ENCODE measurements around the gene PRKAG3. TPM values are rescaled to one million over a fixed set of nuclear protein-coding genes. Genes with fewer than 3 reads are reported as not detected.

Gene PRKAG3
- total RNA-seq, 1 experiment from 2014 or later = not detected

- CTCF ChIA-PET = interaction anchor here (0.5 to 2.6 kb wide), 4 partner anchors 13 to 135 kb away, joined by 4 to 22 read pairs (median 4); no protein-coding TSS in a partner anchor
- H3K27me3 Mint-ChIP-seq (ENCODE audit: insufficient read depth, unreplicated experiment) = peaks cover 2% of the 10 kb centered on the region
- H3K27ac Mint-ChIP-seq (ENCODE audit: unreplicated experiment) = peak overlapping the region; percentile 25
Observed at GRCh38 chr2:218879776-218880101, 48.1 kb upstream of the PRKAG3 start.

GRCh38 chr2:218878926-218879761 lies 47.5 kb upstream of the PRKAG3 start:
- POLR2A ChIA-PET = interaction anchor here (1.3 kb wide), 1 partner anchor 16 kb away, joined by 5 read pairs; no protein-coding TSS in a partner anchor
- DNase-seq = peak in 1 of 2 experiments; percentile 40
- H3K4me1 Mint-ChIP-seq (ENCODE audit: low read depth, unreplicated experiment) = no peaks in the 10 kb centered on the region
- H3K27me3 ChIP-seq (replicated peaks; ENCODE audit: control insufficient read depth, insufficient read depth, low read length) = no peaks in the 10 kb centered on the region
- no peak overlapping the region for H3K4me3 ChIP-seq (ENCODE audit: low read depth, low read length)
- H3K9me3 Mint-ChIP-seq (ENCODE audit: unreplicated experiment) = no peaks in the 10 kb centered on the region
- CTCF ChIA-PET = interaction anchor here (0.6 to 3.3 kb wide), 5 partner anchors 16 to 123 kb away, joined by 3 to 22 read pairs (median 5); no protein-coding TSS in a partner anchor
- no TSS peak for BruUV-seq (replicated peaks)
- intact Hi-C loops (cut with micrococcal nuclease; ENCODE audit: unreplicated experiment) = no loop called here
- no peak overlapping the region for H3K4me3 Mint-ChIP-seq (ENCODE audit: unreplicated experiment)
- H3K4me1 ChIP-seq = peaks cover 21% of the 10 kb centered on the region
- H3K36me3 ChIP-seq (ENCODE audit: control insufficient read depth, insufficient read depth, low read length) = no peaks in the 10 kb centered on the region
- peaks cover 2% of the 10 kb centered on the region for H3K27me3 Mint-ChIP-seq (ENCODE audit: insufficient read depth, unreplicated experiment)
- TF ChIP-seq CTCF (IDR thresholded peaks at IDR 0.05; ENCODE audit: insufficient read depth in 1 of 2, low read depth in 1 of 2, low read length in 1 of 2, severe bottlenecking in 1 of 2, unreplicated experiment in 1 of 2) = no peak
- H3K9me3 ChIP-seq = no peaks in the 10 kb centered on the region
- H3K27ac Mint-ChIP-seq (ENCODE audit: unreplicated experiment) = peak overlapping the region; percentile 25
- H3K36me3 Mint-ChIP-seq (ENCODE audit: insufficient read depth, unreplicated experiment) = no peaks in the 10 kb centered on the region

More at GRCh38 chr2:218879776-218880101, 48.1 kb upstream of the PRKAG3 start:
- POLR2A ChIA-PET = interaction anchor here (1.3 kb wide), 1 partner anchor 16 kb away, joined by 5 read pairs; no protein-coding TSS in a partner anchor
- TF ChIP-seq CTCF (IDR thresholded peaks at IDR 0.05; ENCODE audit: insufficient read depth in 1 of 2, low read depth in 1 of 2, low read length in 1 of 2, severe bottlenecking in 1 of 2, unreplicated experiment in 1 of 2) = no peak
- H3K4me1 Mint-ChIP-seq (ENCODE audit: low read depth, unreplicated experiment) = no peaks in the 10 kb centered on the region
- Histone ChIP-seq H3K27me3 (replicated peaks; ENCODE audit: control insufficient read depth, insufficient read depth, low read length) (no peaks in the 10 kb centered on the region), H3K36me3 (ENCODE audit: control insufficient read depth, insufficient read depth, low read length) (no peaks in the 10 kb centered on the region), H3K4me1 (peaks cover 21% of the 10 kb centered on the region), H3K4me3 (ENCODE audit: low read depth, low read length) (peak overlapping the region; percentile 50), H3K9me3 (no peaks in the 10 kb centered on the region)
- H3K4me3 Mint-ChIP-seq (ENCODE audit: unreplicated experiment) = peak overlapping the region; percentile 71
- H3K9me3 Mint-ChIP-seq (ENCODE audit: unreplicated experiment) = no peaks in the 10 kb centered on the region
- no TSS peak for BruUV-seq (replicated peaks)
- DNase-seq = no peak
- intact Hi-C loops (cut with micrococcal nuclease; ENCODE audit: unreplicated experiment) = loop anchor here (1.0 kb wide), 1 partner anchor 19 kb away; no protein-coding TSS in a partner anchor
- no peaks in the 10 kb centered on the region for H3K36me3 Mint-ChIP-seq (ENCODE audit: insufficient read depth, unreplicated experiment)

GRCh38 chr2:218878486-218878885 lies 46.9 kb upstream of the PRKAG3 start:
- no TSS peak for BruUV-seq (replicated peaks)
- no peaks in the 10 kb centered on the region for H3K36me3 ChIP-seq (ENCODE audit: control insufficient read depth, insufficient read depth, low read length)
- no peaks in the 10 kb centered on the region for H3K27me3 ChIP-seq (replicated peaks; ENCODE audit: control insufficient read depth, insufficient read depth, low read length)
- peaks cover 21% of the 10 kb centered on the region for H3K4me1 ChIP-seq
- H3K9me3 ChIP-seq = no peaks in the 10 kb centered on the region
- no peak overlapping the region for H3K4me3 ChIP-seq (ENCODE audit: low read depth, low read length)
- Mint-ChIP-seq H3K4me1 (ENCODE audit: low read depth, unreplicated experiment) (no peaks in the 10 kb centered on the region), H3K4me3 (ENCODE audit: unreplicated experiment) (no peak overlapping the region), H3K27ac (ENCODE audit: unreplicated experiment) (no peak overlapping the region), H3K27me3 (ENCODE audit: insufficient read depth, unreplicated experiment) (peaks cover 2% of the 10 kb centered on the region), H3K9me3 (ENCODE audit: unreplicated experiment) (no peaks in the 10 kb centered on the region), H3K36me3 (ENCODE audit: insufficient read depth, unreplicated experiment) (no peaks in the 10 kb centered on the region)
- DNase-seq = no peak
- POLR2A ChIA-PET = no interaction called here
- CTCF ChIA-PET = interaction anchor here (0.6 to 3.3 kb wide), 5 partner anchors 8 to 124 kb away, joined by 3 to 22 read pairs (median 5); no protein-coding TSS in a partner anchor
- no peak for TF ChIP-seq CTCF (IDR thresholded peaks at IDR 0.05; ENCODE audit: insufficient read depth in 1 of 2, low read depth in 1 of 2, low read length in 1 of 2, severe bottlenecking in 1 of 2, unreplicated experiment in 1 of 2)
- intact Hi-C loops (cut with micrococcal nuclease; ENCODE audit: unreplicated experiment) = no loop called here
